Measurements from ENCODE around the gene CDKN1A.

- no peak for TF ChIP-seq CTCF (IDR thresholded peaks at IDR 0.05)
- no peak for TF ChIP-seq POLR2A (IDR thresholded peaks at IDR 0.05)
These were observed 47.0 kb upstream of the CDKN1A start for GRCh38 chr6:36631326-36632011.

Data from ovary (tissue), 3 donors.